Measurements from ENCODE around the gene IQCE.
A peak's percentile ranks its signal among the peaks of the same experiment; 100 is the strongest.
"Not testable (repeated sequence)": the region's sequence is repeated elsewhere in the genome, so short reads cannot be mapped to it uniquely, and the experiment has no call there.

IQCE gene

DNA sequence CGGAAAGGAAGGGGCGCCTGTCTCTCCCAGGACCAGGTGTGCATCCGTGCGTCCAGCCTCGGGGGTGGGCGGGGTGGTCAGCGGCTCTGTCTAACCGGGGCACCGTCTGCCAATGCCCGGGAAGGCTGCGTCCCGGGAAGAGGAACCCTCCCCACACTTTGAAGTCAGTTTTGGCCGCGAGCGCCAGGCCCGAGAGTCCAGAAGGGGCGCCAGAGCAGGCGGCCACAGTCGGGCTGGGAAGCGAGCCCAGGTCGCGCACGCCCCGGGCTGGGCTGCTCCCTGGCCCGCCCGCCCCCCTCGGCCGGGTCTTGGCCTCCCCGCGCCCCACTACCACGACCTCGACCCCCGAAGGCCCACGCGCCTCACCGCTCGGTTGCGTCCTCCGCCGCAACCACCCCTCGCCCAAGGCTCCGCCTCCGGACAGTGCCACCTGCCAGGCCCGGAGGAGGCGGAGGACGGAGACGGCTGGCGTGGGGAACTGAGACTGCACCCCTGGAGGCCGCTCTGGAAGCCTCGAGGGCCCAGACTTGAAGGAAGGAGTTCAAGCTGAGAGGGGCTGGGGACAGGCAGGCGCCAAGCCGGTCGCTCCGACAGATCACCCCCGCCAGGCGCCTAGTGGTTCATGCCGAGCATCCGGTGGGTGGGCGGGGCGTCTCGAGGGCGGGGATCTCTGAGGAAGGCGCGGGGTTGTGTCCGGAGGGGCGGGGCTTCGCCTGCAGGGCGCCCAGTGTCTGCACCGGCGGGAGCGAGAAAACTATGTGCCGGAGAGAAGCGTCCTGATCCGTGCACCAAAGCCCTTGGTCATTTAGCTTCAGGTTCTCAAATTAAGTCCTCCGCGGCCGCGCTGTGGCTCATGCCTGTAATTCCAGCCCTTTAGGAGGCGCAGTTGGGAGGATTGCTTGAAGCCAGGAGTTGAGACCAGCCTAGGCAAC is 3.4 kb upstream of the IQCE start, which contains the start of gene BRAT1:
BRAT1 (minus strand) TSS at position 404 of the 932 bp plus-strand sequence. CDS start 1,093 bp downstream, outside the sequence.
- peak; percentile 93 for DNase-seq
- no peaks in the 10 kb centered on the region for H3K36me3 ChIP-seq (replicated peaks)
- H3K27ac ChIP-seq, result peak within 1 kb of the TSS; percentile 100
- peak within 1 kb of the TSS; percentile 72 for H3K4me3 ChIP-seq (ENCODE audit: low read depth, low read length)
- TF ChIP-seq, protein P1, sequence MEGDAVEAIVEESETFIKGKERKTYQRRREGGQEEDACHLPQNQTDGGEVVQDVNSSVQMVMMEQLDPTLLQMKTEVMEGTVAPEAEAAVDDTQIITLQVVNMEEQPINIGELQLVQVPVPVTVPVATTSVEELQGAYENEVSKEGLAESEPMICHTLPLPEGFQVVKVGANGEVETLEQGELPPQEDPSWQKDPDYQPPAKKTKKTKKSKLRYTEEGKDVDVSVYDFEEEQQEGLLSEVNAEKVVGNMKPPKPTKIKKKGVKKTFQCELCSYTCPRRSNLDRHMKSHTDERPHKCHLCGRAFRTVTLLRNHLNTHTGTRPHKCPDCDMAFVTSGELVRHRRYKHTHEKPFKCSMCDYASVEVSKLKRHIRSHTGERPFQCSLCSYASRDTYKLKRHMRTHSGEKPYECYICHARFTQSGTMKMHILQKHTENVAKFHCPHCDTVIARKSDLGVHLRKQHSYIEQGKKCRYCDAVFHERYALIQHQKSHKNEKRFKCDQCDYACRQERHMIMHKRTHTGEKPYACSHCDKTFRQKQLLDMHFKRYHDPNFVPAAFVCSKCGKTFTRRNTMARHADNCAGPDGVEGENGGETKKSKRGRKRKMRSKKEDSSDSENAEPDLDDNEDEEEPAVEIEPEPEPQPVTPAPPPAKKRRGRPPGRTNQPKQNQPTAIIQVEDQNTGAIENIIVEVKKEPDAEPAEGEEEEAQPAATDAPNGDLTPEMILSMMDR (IDR thresholded peaks at IDR 0.05; ENCODE audit: low read depth, low read length, missing control alignments), result peak; percentile 69
- in situ Hi-C loops (cut with HindIII; ENCODE audit: low pct_ligation_motif_present, low sequenced_read_pairs), result no loop called here
- no peaks in the 10 kb centered on the region for H3K27me3 ChIP-seq (replicated peaks)

DNA sequence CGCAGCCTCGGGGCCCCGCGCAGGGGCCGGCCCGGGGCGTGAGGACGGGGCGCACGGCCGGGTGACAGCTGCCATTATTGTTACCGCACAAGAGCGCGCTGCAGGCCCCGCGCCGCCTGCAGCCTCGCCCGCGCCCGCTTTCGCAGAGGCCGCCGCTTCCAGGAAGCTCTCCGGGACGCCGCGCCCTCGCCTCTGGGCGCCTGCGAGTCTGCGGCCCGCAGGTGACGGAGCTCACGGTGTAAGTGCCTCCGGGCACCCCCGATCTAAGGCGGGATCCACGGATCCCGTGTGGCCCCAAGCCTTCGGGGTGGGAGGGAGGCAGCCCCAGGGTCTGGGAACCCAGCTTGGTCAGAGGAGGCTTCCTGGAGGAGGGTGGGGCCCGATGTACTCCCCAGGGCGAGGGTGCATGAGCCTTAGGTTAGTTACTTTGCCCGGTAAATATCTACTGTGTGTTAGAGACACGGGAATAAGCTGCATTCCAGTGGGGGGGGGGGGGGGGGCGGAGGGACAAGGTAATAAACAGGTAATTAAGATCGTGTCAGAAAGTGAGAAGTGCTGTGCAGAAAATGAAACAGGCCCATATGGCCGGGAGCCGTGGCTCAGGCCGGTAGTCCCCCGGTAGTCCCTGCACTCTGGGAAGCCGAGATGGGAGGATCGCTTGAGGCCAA is 638 bp downstream of the IQCE start:
- DNase-seq, result no peak
- H3K4me3 ChIP-seq (ENCODE audit: low read depth, low read length), result peak overlapping the region; percentile 73

DNA sequence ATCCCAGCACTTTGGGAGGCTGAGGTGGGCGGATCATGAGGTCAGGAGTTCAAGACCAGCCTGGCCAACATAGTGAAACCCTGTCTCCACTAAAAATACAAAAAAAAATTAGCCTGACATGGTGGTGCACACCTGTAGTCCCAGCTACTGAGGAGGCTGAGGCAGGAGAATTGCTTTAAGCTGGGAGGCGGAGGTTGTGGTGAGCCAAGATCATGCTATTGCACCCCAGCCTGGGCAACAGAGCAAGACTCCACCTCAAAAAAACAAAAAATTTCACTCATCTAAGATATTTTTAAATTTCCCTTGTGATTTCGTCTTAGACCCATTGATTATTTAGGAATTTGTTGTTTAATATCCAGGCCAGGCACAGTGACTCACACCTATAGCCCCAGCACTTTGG is 5.2 kb downstream of the IQCE start:
- not testable (repeated sequence) for H3K27me3 ChIP-seq (replicated peaks); H3K4me3 ChIP-seq (ENCODE audit: low read depth, low read length); H3K27ac ChIP-seq; H3K36me3 ChIP-seq (replicated peaks); DNase-seq
- in situ Hi-C loops (cut with HindIII; ENCODE audit: low pct_ligation_motif_present, low sequenced_read_pairs), result loop anchor here (10.0 kb wide), 1 partner anchor 51 kb away; no protein-coding TSS in a partner anchor

More for the DNA sequence above, 638 bp downstream of the IQCE start:
- peak overlapping the region; percentile 20 for H3K27ac ChIP-seq
- TF ChIP-seq, protein P1 (IDR thresholded peaks at IDR 0.05; ENCODE audit: low read depth, low read length, missing control alignments), result no peak
- no peaks in the 10 kb centered on the region for H3K36me3 ChIP-seq (replicated peaks)
- no peaks in the 10 kb centered on the region for H3K27me3 ChIP-seq (replicated peaks)
- in situ Hi-C loops (cut with HindIII; ENCODE audit: low pct_ligation_motif_present, low sequenced_read_pairs), result no loop called here

DNA sequence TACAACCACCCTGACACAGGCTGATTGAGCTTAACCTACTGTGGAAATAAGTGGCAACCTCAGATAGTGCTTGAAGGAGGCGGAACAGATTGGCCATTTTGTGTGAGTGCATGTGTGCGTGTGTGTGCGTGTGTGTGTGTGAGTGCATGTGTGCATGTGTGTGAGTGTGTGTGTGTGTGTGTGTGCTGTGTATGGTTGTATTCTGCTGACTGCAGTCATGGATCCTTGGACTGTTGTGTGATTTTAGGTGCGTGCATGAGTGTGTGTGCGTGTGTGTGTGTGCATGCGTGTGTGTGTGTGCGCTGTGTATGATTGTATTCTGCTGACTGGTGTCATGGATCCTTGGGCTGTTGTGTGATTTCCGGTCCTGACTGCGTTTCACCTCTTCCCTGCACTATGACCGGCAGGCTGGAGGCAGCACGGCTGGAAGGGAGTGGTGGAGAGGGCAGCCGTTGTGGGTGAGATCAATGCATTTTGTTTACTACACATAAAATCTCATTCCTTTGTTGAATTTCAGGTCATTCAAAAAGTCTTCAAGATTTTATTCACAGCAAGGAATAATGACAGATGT is 6.3 kb downstream of the IQCE start:
- H3K36me3 ChIP-seq (replicated peaks), result no peaks in the 10 kb centered on the region
- no peak overlapping the region for H3K27ac ChIP-seq
- DNase-seq, result no peak
- H3K4me3 ChIP-seq (ENCODE audit: low read depth, low read length), result no peak overlapping the region
- in situ Hi-C loops (cut with HindIII; ENCODE audit: low pct_ligation_motif_present, low sequenced_read_pairs), result loop anchor here (5.0 to 10.0 kb wide), 2 partner anchors 50 to 87 kb away; no protein-coding TSS in a partner anchor
- no peaks in the 10 kb centered on the region for H3K27me3 ChIP-seq (replicated peaks)
- TF ChIP-seq, protein P1 (IDR thresholded peaks at IDR 0.05; ENCODE audit: low read depth, low read length, missing control alignments), result no peak

DNA sequence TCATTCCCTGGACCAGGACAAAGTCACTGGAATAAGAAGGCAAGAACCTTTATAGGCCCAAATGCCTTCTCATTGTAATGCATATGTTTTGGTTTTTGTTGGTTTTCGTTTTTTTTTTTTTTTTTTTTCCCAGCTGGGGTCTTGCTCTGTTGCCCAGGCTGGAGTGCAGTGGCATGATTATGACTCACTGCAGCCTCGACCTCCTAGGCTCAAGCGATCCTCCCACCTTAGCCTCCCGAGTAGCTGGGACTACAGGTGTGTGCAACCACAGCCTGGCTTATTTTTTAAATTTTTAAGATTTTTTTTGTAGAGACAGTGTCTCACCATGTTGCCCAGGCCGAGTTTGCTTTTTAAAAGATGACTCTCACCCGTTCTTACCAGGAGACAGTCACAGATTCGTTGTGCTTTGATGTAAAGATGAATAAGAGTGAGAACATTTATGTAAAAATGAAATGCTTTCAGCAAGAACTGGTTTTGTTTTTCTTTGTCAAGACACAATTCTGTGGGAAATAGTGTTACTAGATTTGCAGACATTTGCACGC is 7.6 kb downstream of the IQCE start:
- no peak overlapping the region for H3K27ac ChIP-seq
- no peak overlapping the region for H3K4me3 ChIP-seq (ENCODE audit: low read depth, low read length)
- TF ChIP-seq, protein P1 (IDR thresholded peaks at IDR 0.05; ENCODE audit: low read depth, low read length, missing control alignments), result no peak
- in situ Hi-C loops (cut with HindIII; ENCODE audit: low pct_ligation_motif_present, low sequenced_read_pairs), result loop anchor here (5.0 to 10.0 kb wide), 2 partner anchors 48 to 86 kb away; no protein-coding TSS in a partner anchor
- DNase-seq, result no peak
- no peaks in the 10 kb centered on the region for H3K36me3 ChIP-seq (replicated peaks)
- no peaks in the 10 kb centered on the region for H3K27me3 ChIP-seq (replicated peaks)
